Progenitor cell of endocrine pancreas (in vitro differentiated cells): ENCODE measurements around the gene NOPCHAP1. TPM values are rescaled to one million over a fixed set of nuclear protein-coding genes. Genes with fewer than 3 reads are reported as not detected.

Experiments
- DNase-seq: peaks from one replicate; pipeline ENCODE4 v3.0.0; 2021; ENCODE audit warnings: low spot score; ENCODE audit not compliant: unreplicated experiment
- H3K27ac Mint-ChIP-seq: 2 replicates; pipeline ENCODE4 v1.8.0; 2021; ENCODE audit warnings: mild to moderate bottlenecking, moderate library complexity, mixed read lengths
- H3K27me3 Mint-ChIP-seq: 2 replicates; pipeline ENCODE4 v1.8.0; 2021; ENCODE audit warnings: mixed read lengths
- H3K36me3 Mint-ChIP-seq: 2 replicates; pipeline ENCODE4 v1.8.0; 2022; ENCODE audit warnings: mixed read lengths; ENCODE audit not compliant: insufficient read depth
- H3K4me1 Mint-ChIP-seq: 2 replicates; pipeline ENCODE4 v1.8.0; 2021; ENCODE audit warnings: low read depth, mixed read lengths
- H3K4me3 Mint-ChIP-seq: 2 replicates; pipeline ENCODE4 v1.8.0; 2021; ENCODE audit warnings: low read depth, mild to moderate bottlenecking, moderate library complexity, mixed read lengths
- H3K9me3 Mint-ChIP-seq: 2 replicates; pipeline ENCODE4 v1.8.0; 2021; ENCODE audit warnings: low read depth, mixed read lengths
- CTCF ChIP-seq: fragments of 200-600 bp; sonication (generic); IDR thresholded peaks from one replicate; pipeline ENCODE4 v1.5.0; 2021; ENCODE audit warnings: antibody characterized with exemption, mild to moderate bottlenecking; ENCODE audit not compliant: unreplicated experiment
- total RNA-seq: library from RNA; stranded (reverse); gene quantifications from 2 replicates; pipeline ENCODE4 v1.2.1, GENCODE V29; 2021

NOPCHAP1 gene
- total RNA-seq, 1 donor from 2014 or later: 24.3 TPM

DNA sequence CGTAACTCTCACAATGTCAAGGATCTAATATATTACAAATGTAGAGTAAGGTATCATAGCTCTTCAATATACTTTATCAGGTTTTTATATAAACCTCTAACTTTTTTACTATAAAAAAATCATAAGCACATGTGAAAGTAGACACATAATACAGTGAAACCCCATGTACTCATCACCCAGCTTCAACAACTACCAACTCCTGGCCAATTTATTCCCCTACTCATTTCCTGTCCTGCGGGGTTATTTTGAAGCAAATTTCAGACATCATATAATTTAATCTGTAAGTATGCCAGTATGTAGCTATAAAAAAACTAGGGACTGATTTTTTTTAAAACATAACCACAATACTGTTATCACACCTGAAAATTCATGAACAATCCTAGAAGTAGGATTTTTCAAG is 47.7 kb downstream of the NOPCHAP1 start:
- TF ChIP-seq CTCF: no peak
- peaks cover 1% of the 10 kb centered on the region for H3K36me3 Mint-ChIP-seq
- DNase-seq: no peak
- H3K4me3 Mint-ChIP-seq: no peak overlapping the region
- no peaks in the 10 kb centered on the region for H3K27me3 Mint-ChIP-seq
- no peaks in the 10 kb centered on the region for H3K9me3 Mint-ChIP-seq
- peaks cover 6% of the 10 kb centered on the region for H3K4me1 Mint-ChIP-seq
- H3K27ac Mint-ChIP-seq: no peak overlapping the region

Other genes with a start within 250 kb of the NOPCHAP1 start
- 7.6 and 8.9 TPM in 2 replicates for gene SLC41A2, start 28.0 kb upstream of the NOPCHAP1 start, total RNA-seq
- gene ALDH1L2, start 98.1 kb downstream of the NOPCHAP1 start, total RNA-seq: 0.69 and 1.5 TPM in 2 replicates
- gene WASHC4, start 121.4 kb downstream of the NOPCHAP1 start, total RNA-seq: 50.1 and 52.7 TPM in 2 replicates
- gene APPL2, start 249.9 kb downstream of the NOPCHAP1 start, total RNA-seq: 158 and 159 TPM in 2 replicates